ENCODE measurements around the gene FAM25C.
"Not testable (repeated sequence)": the region's sequence is repeated elsewhere in the genome, so short reads cannot be mapped to it uniquely, and the experiment has no call there.

Gene FAM25C

DNA sequence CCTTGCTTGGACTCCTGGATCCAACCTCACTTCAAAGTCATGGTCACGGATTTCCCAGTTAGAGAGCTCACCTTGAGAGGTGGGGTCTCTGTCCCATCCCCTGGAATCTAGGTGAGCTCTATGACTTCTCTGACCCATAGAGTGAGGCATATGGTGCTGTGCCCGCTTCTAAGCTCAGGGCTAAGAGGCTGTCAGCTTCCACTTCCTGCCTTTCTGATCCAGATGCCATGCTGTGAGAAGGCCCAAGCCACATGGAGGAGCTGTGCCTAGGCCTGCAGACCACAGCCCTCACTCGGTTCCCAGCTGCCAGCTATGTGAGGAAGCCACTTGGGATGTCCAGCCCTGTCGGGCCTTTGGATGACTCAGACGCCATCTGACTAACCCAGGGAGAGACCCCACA, 39.9 kb downstream of the FAM25C start:
- DNase-seq = not testable (repeated sequence)

DNA sequence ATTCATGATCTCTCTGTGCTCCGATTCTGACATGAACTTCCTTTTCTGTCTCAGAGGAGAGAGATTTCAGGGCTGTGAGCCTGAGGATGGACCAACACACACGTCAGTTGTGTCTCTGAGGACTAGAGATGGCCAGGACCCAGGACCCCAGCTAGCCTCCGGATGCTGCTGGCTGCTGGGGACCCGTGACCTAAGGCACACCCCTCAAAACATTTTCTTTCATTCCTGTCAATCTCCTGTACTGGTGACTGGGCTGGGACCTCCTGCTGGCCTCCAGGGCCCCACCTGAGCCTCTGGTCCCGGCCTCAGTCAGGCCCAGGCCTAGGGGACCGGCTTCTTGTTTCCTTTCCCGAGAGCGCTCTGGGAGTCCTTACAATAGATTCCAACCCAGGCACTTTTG, 42.4 kb downstream of the FAM25C start:
- not testable (repeated sequence) for DNase-seq

DNA sequence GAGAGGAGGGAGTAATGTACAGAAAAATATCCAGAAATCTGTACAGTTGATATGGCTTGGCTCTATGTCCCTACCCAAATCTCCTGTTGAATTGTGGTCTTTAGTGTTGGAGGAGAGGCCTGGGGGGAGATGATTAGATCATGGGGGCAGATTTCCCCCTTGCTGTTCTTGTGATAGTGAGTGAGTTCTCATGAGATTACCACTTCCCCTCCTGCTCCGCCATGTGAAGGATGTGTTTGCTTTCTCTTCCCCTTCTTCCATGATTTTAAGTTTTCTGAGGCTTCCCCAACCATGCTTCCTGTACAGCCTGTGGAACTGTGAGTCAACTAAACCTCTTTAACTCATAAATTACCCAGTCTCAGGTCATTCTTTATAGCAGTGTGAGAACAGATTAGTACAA, 52.2 kb downstream of the FAM25C start:
- DNase-seq = not testable (repeated sequence)
